Type B pancreatic cell (in vitro differentiated cells): ENCODE measurements around the gene MCRIP2. TPM values are rescaled to one million over a fixed set of nuclear protein-coding genes. Genes with fewer than 3 reads are reported as not detected.

Experiments
- DNase-seq: peaks from one replicate; pipeline ENCODE4 v3.0.0; 2021; ENCODE audit warnings: mixed read lengths; ENCODE audit not compliant: unreplicated experiment; ENCODE audit errors: extremely low spot score
- H3K27ac Mint-ChIP-seq: 2 replicates; pipeline ENCODE4 v1.8.0; 2021; ENCODE audit warnings: mild to moderate bottlenecking, mixed read lengths
- H3K27me3 Mint-ChIP-seq: 2 replicates; pipeline ENCODE4 v1.8.0; 2021; ENCODE audit warnings: mixed read lengths
- H3K36me3 Mint-ChIP-seq: 2 replicates; pipeline ENCODE4 v1.8.0; 2021; ENCODE audit warnings: mixed read lengths
- H3K4me1 Mint-ChIP-seq: one replicate; pipeline ENCODE4 v1.8.0; 2021; ENCODE audit warnings: mixed read lengths; ENCODE audit not compliant: unreplicated experiment
- H3K4me3 Mint-ChIP-seq: 2 replicates; pipeline ENCODE4 v1.8.0; 2021; ENCODE audit warnings: mild to moderate bottlenecking, mixed read lengths
- H3K9me3 Mint-ChIP-seq: 2 replicates; pipeline ENCODE4 v1.8.0; 2021; ENCODE audit warnings: mixed read lengths
- total RNA-seq: library from RNA; stranded (reverse); gene quantifications from 2 replicates; pipeline ENCODE4 v1.2.1, GENCODE V29; 2021; ENCODE audit warnings: low replicate concordance
- TF ChIP-seq, protein P1 (sequence below): fragments of 200-600 bp; sonication (generic); conservative IDR thresholded peaks from 2 replicates; pipeline ENCODE4 v1.5.0; 2021; ENCODE audit warnings: antibody characterized with exemption, mild to moderate bottlenecking

MCRIP2 gene
- total RNA-seq, 1 donor from 2014 or later = 36.8 TPM

DNA sequence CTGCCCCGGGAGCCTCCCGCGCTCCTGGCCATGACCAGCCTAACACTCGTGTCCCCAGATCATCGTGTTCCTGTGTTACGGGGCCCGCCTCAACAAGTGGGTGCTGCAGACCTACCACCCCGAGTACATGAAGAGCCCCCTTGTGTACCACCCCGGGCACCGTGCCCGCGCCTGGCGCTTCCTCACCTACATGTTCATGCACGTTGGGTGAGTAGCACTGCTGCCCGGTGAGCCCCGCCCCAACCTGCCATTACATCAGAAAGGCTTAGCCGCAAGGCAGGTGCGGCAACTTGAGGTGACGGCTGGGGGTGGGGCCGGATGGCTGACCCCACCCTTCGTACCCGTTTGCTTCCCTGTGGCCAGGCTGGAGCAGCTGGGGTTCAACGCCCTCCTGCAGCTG, 35.3 kb downstream of the MCRIP2 start:
- no peaks in the 10 kb centered on the region for H3K4me1 Mint-ChIP-seq
- H3K27ac Mint-ChIP-seq = no peak overlapping the region
- no peaks in the 10 kb centered on the region for H3K36me3 Mint-ChIP-seq
- peaks cover 5% of the 10 kb centered on the region for H3K27me3 Mint-ChIP-seq
- H3K9me3 Mint-ChIP-seq = no peaks in the 10 kb centered on the region
- TF ChIP-seq, protein P1, sequence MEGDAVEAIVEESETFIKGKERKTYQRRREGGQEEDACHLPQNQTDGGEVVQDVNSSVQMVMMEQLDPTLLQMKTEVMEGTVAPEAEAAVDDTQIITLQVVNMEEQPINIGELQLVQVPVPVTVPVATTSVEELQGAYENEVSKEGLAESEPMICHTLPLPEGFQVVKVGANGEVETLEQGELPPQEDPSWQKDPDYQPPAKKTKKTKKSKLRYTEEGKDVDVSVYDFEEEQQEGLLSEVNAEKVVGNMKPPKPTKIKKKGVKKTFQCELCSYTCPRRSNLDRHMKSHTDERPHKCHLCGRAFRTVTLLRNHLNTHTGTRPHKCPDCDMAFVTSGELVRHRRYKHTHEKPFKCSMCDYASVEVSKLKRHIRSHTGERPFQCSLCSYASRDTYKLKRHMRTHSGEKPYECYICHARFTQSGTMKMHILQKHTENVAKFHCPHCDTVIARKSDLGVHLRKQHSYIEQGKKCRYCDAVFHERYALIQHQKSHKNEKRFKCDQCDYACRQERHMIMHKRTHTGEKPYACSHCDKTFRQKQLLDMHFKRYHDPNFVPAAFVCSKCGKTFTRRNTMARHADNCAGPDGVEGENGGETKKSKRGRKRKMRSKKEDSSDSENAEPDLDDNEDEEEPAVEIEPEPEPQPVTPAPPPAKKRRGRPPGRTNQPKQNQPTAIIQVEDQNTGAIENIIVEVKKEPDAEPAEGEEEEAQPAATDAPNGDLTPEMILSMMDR = no peak
- DNase-seq = no peak
- H3K4me3 Mint-ChIP-seq = no peak overlapping the region

DNA sequence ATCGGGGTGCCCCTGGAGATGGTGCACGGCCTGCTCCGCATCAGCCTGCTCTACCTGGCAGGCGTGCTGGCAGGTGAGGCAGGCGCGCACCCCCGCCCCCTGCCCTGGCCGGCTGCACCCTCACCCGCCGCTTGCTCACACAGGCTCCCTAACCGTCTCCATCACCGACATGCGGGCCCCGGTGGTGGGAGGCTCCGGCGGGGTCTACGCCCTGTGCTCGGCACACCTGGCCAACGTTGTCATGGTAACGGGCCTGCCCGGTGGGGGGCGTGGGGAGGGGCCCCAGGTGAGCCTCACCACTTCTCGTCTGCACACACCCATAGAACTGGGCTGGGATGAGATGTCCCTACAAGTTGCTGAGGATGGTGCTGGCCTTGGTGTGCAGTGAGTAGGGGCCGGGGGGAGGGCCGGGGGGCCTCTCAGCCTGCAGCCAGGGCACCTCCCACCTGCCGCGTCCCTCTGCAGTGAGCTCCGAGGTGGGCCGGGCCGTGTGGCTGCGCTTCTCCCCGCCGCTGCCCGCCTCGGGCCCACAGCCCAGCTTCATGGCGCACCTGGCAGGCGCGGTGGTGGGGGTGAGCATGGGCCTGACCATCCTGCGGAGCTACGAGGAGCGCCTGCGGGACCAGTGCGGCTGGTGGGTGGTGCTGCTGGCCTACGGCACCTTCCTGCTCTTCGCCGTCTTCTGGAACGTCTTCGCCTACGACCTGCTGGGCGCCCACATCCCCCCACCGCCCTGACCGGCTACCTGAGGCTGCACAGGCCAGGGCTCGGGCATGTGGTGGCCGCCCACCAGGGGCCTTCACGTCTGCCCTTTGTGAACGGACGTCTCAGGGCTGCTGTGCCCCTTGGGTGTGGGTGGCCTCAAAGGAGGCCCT, 35.9 kb downstream of the MCRIP2 start:
- Mint-ChIP-seq H3K27me3 (peaks cover 5% of the 10 kb centered on the region), H3K27ac (no peak overlapping the region), H3K36me3 (peaks cover 2% of the 10 kb centered on the region), H3K4me1 (peaks cover 2% of the 10 kb centered on the region), H3K4me3 (no peak overlapping the region), H3K9me3 (no peaks in the 10 kb centered on the region)
- no peak for DNase-seq
- TF ChIP-seq, protein P1 = no peak

DNA sequence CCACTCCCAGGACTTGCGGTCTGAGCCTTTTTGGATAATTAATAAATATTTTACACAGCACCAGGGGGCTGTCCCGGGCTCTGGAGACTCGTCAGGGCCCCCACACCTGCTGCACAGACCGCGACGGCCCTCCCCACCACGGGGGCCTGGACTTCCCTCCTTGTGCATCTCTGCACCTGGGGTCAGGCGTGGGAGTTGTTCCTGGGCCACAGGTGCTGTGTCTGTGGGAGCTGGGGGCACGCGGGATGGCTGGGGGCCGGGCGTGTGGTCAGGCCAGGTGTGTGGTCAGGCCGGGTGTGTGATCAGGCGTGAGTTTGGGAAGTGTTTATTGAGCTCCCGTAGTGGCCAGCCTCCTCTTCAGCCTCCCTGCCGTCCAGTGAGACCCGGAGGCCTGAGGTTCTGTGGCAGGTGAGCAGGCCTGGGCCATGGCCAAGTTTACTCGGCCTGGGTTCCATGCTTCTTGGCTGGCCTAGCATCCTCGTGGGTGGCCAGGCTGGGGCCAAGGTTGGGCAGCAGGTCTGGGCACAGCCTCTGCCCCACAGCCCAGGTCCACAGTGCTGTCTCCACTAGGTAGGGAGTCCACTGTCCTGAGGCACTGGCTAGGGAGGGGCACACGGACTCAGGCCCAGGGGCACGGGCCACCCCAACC, 36.7 kb downstream of the MCRIP2 start:
- no peaks in the 10 kb centered on the region for H3K9me3 Mint-ChIP-seq
- peaks cover 5% of the 10 kb centered on the region for H3K27me3 Mint-ChIP-seq
- no peak overlapping the region for H3K4me3 Mint-ChIP-seq
- TF ChIP-seq, protein P1 = no peak
- H3K27ac Mint-ChIP-seq = no peak overlapping the region
- H3K4me1 Mint-ChIP-seq = peaks cover 3% of the 10 kb centered on the region
- peaks cover 4% of the 10 kb centered on the region for H3K36me3 Mint-ChIP-seq
- DNase-seq = no peak

DNA sequence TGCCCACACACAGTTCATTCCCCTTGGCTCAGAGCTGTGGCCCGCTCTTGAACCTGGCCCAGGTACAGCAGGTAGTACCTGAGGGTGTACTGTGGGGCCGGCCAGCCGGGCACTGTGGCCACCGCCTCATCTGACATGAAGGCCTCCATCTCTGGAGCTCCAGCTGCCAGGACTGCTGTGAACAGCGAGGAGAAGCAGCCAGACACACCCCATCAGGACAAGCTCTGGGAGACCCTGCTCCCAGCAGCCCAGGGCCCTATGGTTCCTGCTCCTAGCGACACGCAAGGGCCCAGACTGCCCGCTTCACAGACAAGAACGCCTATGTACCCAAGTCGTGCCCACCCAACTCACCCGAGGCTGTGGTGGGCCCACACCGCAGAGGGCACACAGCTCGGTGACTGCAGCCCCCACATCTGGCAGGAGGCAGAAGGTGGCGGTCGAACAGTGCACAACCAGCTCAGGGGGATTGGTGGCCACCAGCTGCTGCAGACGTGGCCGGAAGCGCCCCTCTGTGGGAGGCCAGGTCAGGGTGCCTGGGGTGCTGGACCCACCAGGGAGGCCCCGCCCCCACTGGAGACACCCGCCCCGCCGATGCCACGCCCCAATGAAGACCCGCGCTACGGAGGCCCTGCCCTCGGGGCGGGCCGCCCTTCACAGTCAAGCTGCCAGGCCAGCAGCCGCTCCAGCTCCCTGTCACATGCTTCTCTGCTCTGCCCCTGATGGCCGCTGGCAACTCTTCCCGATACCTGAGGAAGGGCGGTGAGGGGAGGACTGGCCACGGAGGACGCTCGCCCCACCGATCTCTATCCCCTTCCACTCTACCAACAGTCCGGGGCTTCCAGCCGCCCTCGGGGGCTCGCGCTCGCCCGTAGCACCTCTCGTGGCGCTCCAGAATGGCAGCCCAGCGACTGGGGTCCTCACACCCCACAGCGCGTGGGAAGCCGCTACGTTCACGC, 37.5 kb downstream of the MCRIP2 start:
- DNase-seq = no peak
- Mint-ChIP-seq H3K27ac (peak overlapping the region; percentile 36), H3K36me3 (peaks cover 4% of the 10 kb centered on the region), H3K4me1 (peaks cover 3% of the 10 kb centered on the region), H3K4me3 (peak overlapping the region; percentile 84), H3K27me3 (peaks cover 5% of the 10 kb centered on the region), H3K9me3 (no peaks in the 10 kb centered on the region)
- TF ChIP-seq, protein P1 = no peak
